A549 (cell line): ENCODE measurements around the gene LARGE1.

Experiments used
- POLR2A ChIP-seq: IDR thresholded peaks from 2 replicates; pipeline ENCODE4 v1.6.1; 2012; ENCODE audit warnings: mild to moderate bottlenecking, low read length
- TF ChIP-seq, protein P1 (sequence below): fragments of >200 bp; sonication (Bioruptor Twin); formaldehyde crosslinking; IDR thresholded peaks from 3 replicates; pipeline ENCODE4 v1.5.1; 2016

DNA sequence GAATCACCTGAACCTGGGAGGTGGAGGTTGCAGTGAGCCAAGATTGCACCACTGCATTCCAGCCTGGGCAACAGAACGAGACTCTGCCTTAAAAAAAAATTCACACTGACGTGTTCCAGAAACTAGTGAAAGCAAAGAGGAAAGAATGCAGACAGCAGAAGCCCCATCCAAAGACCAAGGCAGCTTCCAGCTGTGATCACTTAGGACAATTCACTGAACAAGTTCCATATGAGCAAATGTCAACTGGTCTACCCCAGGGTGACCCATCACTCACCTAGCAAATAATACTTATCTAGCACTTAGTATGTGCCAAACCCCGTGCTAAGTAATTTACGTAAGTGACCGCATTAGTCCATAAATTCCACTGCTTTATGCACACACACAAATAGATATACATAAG lies 138.9 kb downstream of the LARGE1 start:
- TF ChIP-seq, protein P1, sequence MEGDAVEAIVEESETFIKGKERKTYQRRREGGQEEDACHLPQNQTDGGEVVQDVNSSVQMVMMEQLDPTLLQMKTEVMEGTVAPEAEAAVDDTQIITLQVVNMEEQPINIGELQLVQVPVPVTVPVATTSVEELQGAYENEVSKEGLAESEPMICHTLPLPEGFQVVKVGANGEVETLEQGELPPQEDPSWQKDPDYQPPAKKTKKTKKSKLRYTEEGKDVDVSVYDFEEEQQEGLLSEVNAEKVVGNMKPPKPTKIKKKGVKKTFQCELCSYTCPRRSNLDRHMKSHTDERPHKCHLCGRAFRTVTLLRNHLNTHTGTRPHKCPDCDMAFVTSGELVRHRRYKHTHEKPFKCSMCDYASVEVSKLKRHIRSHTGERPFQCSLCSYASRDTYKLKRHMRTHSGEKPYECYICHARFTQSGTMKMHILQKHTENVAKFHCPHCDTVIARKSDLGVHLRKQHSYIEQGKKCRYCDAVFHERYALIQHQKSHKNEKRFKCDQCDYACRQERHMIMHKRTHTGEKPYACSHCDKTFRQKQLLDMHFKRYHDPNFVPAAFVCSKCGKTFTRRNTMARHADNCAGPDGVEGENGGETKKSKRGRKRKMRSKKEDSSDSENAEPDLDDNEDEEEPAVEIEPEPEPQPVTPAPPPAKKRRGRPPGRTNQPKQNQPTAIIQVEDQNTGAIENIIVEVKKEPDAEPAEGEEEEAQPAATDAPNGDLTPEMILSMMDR = no peak
- no peak for TF ChIP-seq POLR2A
